AG09309 (cell line): ENCODE results near the gene DVL1.

Experiments
- DNase-seq: peaks from one replicate; pipeline ENCODE4 v3.0.0-alpha.2; 2010; ENCODE audit warnings: low read depth
- H3K4me3 ChIP-seq: 2 replicates; pipeline ENCODE4 v1.5.1; 2011; ENCODE audit warnings: mild to moderate bottlenecking, low read depth, low read length, moderate library complexity; ENCODE audit not compliant: control insufficient read depth
- TF ChIP-seq, protein P1 (sequence below): IDR thresholded peaks from 2 replicates; pipeline ENCODE4 v1.5.1; 2011; ENCODE audit warnings: mild to moderate bottlenecking, low read depth, low read length, inconsistent platforms; ENCODE audit not compliant: insufficient read depth, control insufficient read depth; ENCODE audit errors: missing control alignments

Gene DVL1

GRCh38 chr1:1336931-1337792 lies 12.1 kb downstream of the DVL1 start:
- TF ChIP-seq, protein P1, sequence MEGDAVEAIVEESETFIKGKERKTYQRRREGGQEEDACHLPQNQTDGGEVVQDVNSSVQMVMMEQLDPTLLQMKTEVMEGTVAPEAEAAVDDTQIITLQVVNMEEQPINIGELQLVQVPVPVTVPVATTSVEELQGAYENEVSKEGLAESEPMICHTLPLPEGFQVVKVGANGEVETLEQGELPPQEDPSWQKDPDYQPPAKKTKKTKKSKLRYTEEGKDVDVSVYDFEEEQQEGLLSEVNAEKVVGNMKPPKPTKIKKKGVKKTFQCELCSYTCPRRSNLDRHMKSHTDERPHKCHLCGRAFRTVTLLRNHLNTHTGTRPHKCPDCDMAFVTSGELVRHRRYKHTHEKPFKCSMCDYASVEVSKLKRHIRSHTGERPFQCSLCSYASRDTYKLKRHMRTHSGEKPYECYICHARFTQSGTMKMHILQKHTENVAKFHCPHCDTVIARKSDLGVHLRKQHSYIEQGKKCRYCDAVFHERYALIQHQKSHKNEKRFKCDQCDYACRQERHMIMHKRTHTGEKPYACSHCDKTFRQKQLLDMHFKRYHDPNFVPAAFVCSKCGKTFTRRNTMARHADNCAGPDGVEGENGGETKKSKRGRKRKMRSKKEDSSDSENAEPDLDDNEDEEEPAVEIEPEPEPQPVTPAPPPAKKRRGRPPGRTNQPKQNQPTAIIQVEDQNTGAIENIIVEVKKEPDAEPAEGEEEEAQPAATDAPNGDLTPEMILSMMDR: no peak
- no peak for DNase-seq
- H3K4me3 ChIP-seq: no peak overlapping the region

- no peak overlapping the region for H3K4me3 ChIP-seq
- no peak for DNase-seq
- TF ChIP-seq, protein P1: no peak
Observed at GRCh38 chr1:1336446-1336845, 12.8 kb downstream of the DVL1 start.

- TF ChIP-seq, protein P1: no peak
- DNase-seq: no peak
- H3K4me3 ChIP-seq: no peak overlapping the region
Observed at GRCh38 chr1:1335792-1336248, 13.4 kb downstream of the DVL1 start.

GRCh38 chr1:1335283-1335682 lies 13.9 kb downstream of the DVL1 start:
- DNase-seq: no peak
- H3K4me3 ChIP-seq: no peak overlapping the region
- TF ChIP-seq, protein P1: no peak

- no peak for DNase-seq
- TF ChIP-seq, protein P1: no peak
- no peak overlapping the region for H3K4me3 ChIP-seq
Observed at GRCh38 chr1:1334835-1335234, 14.4 kb downstream of the DVL1 start.

- DNase-seq: no peak
- no peak overlapping the region for H3K4me3 ChIP-seq
- TF ChIP-seq, protein P1: no peak
Observed at GRCh38 chr1:1333551-1334241, 15.5 kb downstream of the DVL1 start.
